Measurements from ENCODE around the gene PPIL1.
A peak's percentile ranks its signal among the peaks of the same experiment; 100 is the strongest.

Gene PPIL1

DNA sequence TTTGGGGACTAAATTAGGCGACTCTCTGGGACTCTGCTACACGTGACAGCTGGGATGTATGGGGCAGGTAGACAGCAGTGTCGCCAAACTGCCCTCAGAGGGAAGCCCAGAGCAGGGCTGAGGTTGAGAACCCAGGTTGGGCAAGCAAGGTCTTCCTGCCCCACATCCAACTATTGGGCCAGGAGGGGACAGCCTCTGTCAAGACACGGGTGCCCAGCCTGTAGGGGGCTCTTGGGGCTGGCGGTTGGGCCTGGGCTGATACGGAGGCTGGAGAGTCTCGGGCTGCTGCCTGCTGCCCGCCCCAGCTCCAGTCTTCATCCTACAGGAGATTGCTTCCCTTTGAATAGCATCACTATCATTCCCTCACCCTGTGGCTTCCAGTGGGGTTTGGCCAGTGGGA lies 68.7 kb downstream of the PPIL1 start:
- Histone ChIP-seq H3K4me3 (ENCODE audit: low read depth, low read length) (no peak overlapping the region), H3K9me3 (ENCODE audit: control insufficient read depth, insufficient read depth, low read depth, low read length) (no peaks in the 10 kb centered on the region), H3K27ac (ENCODE audit: extremely low read depth, low read depth, low read length) (no peak overlapping the region), H3K36me3 (ENCODE audit: control insufficient read depth in 2 of 2, insufficient read depth in 1 of 2, low read length in 2 of 2) (no peaks in the 10 kb centered on the region), H3K4me1 (ENCODE audit: control insufficient read depth, insufficient read depth, low read length) (peaks cover 3% of the 10 kb centered on the region; the same call in 1 of the 2 replicates)
- ChIA-PET CTCF (interaction anchor here (1.2 to 1.6 kb wide), 2 partner anchors 40 to 45 kb away, joined by 5 to 6 read pairs; no protein-coding TSS in a partner anchor), POLR2A (no interaction called here)
- TF ChIP-seq, protein P1, sequence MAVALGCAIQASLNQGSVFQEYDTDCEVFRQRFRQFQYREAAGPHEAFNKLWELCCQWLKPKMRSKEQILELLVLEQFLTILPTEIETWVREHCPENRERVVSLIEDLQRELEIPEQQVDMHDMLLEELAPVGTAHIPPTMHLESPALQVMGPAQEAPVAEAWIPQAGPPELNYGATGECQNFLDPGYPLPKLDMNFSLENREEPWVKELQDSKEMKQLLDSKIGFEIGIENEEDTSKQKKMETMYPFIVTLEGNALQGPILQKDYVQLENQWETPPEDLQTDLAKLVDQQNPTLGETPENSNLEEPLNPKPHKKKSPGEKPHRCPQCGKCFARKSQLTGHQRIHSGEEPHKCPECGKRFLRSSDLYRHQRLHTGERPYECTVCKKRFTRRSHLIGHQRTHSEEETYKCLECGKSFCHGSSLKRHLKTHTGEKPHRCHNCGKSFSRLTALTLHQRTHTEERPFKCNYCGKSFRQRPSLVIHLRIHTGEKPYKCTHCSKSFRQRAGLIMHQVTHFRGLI (tag by site-specific recombination; IDR thresholded peaks at IDR 0.05) = peak; percentile 84
- TF ChIP-seq SETDB1 (IDR thresholded peaks at IDR 0.05; ENCODE audit: insufficient read length, low read length) = no peak
- TF ChIP-seq, protein P2, sequence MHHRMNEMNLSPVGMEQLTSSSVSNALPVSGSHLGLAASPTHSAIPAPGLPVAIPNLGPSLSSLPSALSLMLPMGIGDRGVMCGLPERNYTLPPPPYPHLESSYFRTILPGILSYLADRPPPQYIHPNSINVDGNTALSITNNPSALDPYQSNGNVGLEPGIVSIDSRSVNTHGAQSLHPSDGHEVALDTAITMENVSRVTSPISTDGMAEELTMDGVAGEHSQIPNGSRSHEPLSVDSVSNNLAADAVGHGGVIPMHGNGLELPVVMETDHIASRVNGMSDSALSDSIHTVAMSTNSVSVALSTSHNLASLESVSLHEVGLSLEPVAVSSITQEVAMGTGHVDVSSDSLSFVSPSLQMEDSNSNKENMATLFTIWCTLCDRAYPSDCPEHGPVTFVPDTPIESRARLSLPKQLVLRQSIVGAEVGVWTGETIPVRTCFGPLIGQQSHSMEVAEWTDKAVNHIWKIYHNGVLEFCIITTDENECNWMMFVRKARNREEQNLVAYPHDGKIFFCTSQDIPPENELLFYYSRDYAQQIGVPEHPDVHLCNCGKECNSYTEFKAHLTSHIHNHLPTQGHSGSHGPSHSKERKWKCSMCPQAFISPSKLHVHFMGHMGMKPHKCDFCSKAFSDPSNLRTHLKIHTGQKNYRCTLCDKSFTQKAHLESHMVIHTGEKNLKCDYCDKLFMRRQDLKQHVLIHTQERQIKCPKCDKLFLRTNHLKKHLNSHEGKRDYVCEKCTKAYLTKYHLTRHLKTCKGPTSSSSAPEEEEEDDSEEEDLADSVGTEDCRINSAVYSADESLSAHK (tag by site-specific recombination; IDR thresholded peaks at IDR 0.05) = peak; percentile 2; the same call in 1 of the 2 replicates
- TF ChIP-seq ZNF600 (tag by site-specific recombination; IDR thresholded peaks at IDR 0.05) = no peak
- no peak for TF ChIP-seq ZNF549 (tag by site-specific recombination; IDR thresholded peaks at IDR 0.05)
- no peak for TF ChIP-seq ZNF335 (tag by site-specific recombination; conservative IDR thresholded peaks at IDR 0.05)

DNA sequence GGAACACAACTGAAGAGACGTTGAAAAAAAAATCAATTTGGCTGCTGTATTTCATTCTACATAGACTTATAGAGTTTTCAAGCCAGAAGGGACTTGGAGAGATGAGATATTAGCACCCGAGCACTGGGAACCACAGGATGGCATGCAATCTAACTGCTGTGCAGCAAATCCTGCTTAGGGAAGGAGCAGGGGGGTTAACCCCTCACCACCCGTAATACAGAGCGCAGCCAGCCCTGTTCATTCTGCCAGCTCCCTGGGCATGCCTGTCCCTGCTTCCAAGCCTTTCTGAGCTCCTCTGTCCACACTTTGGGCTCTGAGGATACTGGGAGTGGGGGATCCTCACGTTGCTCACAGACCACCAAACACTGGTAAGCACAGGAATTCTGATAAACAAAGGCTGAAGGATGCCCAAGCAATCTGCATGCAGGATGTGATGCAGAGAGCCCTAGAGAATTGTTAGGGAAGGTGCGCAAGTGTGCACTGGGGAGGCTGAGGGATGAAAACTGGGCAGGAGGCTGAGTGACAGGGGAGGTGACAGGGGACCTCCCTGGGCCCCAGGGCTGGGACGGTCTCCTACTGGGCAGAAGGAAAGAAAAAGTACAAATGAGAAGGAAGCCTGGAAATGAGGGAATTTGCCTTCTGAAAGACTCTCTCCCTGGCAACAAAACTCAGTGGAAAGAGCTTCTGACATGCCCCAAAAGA lies 69.4 kb downstream of the PPIL1 start:
- H3K4me3 ChIP-seq (ENCODE audit: low read depth, low read length) = no peak overlapping the region
- TF ChIP-seq ZBTB20 (tag by site-specific recombination; IDR thresholded peaks at IDR 0.05) (peak; percentile 55), ZNF354C (tag by site-specific recombination; IDR thresholded peaks at IDR 0.05; ENCODE audit: borderline replicate concordance, low read depth) (no peak), WT1 (tag by site-specific recombination; IDR thresholded peaks at IDR 0.05) (no peak), GLIS1 (tag by site-specific recombination; IDR thresholded peaks at IDR 0.05) (peak; percentile 73), ZNF837 (tag by site-specific recombination; IDR thresholded peaks at IDR 0.05) (no peak), ZBTB48 (tag by site-specific recombination; IDR thresholded peaks at IDR 0.05) (peak; percentile 83), ZBTB10 (tag by site-specific recombination; IDR thresholded peaks at IDR 0.05) (no peak), ZNF214 (tag by site-specific recombination; IDR thresholded peaks at IDR 0.05; ENCODE audit: borderline replicate concordance) (no peak), ZNF510 (tag by site-specific recombination; IDR thresholded peaks at IDR 0.05; ENCODE audit: insufficient replicate concordance) (no peak), MYNN (tag by site-specific recombination; IDR thresholded peaks at IDR 0.05; ENCODE audit: borderline replicate concordance) (no peak), INSM2 (tag by site-specific recombination; IDR thresholded peaks at IDR 0.05) (no peak), ZNF624 (tag by site-specific recombination; IDR thresholded peaks at IDR 0.05) (no peak)
- TF ChIP-seq, protein P3, sequence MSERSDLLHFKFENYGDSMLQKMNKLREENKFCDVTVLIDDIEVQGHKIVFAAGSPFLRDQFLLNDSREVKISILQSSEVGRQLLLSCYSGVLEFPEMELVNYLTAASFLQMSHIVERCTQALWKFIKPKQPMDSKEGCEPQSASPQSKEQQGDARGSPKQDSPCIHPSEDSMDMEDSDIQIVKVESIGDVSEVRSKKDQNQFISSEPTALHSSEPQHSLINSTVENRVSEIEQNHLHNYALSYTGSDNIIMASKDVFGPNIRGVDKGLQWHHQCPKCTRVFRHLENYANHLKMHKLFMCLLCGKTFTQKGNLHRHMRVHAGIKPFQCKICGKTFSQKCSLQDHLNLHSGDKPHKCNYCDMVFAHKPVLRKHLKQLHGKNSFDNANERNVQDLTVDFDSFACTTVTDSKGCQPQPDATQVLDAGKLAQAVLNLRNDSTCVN (tag by site-specific recombination; optimal IDR thresholded peaks at IDR 0.05) = no peak
- TF ChIP-seq, protein P4, sequence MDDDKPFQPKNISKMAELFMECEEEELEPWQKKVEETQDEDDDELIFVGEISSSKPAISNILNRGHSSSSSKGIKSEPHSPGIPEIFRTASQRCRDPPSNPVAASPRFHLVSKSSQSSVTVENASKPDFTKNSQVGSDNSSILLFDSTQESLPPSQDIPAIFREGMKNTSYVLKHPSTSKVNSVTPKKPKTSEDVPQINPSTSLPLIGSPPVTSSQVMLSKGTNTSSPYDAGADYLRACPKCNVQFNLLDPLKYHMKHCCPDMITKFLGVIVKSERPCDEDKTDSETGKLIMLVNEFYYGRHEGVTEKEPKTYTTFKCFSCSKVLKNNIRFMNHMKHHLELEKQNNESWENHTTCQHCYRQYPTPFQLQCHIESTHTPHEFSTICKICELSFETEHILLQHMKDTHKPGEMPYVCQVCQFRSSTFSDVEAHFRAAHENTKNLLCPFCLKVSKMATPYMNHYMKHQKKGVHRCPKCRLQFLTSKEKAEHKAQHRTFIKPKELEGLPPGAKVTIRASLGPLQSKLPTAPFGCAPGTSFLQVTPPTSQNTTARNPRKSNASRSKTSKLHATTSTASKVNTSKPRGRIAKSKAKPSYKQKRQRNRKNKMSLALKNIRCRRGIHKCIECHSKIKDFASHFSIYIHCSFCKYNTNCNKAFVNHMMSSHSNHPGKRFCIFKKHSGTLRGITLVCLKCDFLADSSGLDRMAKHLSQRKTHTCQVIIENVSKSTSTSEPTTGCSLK (tag by site-specific recombination; IDR thresholded peaks at IDR 0.05) = no peak

More for the DNA sequence above, 69.4 kb downstream of the PPIL1 start:
- H3K36me3 ChIP-seq (ENCODE audit: control insufficient read depth in 2 of 2, insufficient read depth in 1 of 2, low read length in 2 of 2) = no peaks in the 10 kb centered on the region
- ChIA-PET POLR2A (no interaction called here), CTCF (interaction anchor here (1.6 kb wide), 1 partner anchor 46 kb away, joined by 6 read pairs; no protein-coding TSS in a partner anchor)
- no peak overlapping the region for H3K27ac ChIP-seq (ENCODE audit: extremely low read depth, low read depth, low read length)
- H3K4me1 ChIP-seq (ENCODE audit: control insufficient read depth, insufficient read depth, low read length) = peaks cover 3% of the 10 kb centered on the region; the same call in 1 of the 2 replicates
- H3K9me3 ChIP-seq (ENCODE audit: control insufficient read depth, insufficient read depth, low read depth, low read length) = no peaks in the 10 kb centered on the region

Data from HEK293 (cell line).